H1 (cell line): Measurements from ENCODE around the gene APOA4. TPM values are rescaled to one million over a fixed set of nuclear protein-coding genes. Genes with fewer than 3 reads are reported as not detected.

Experiments used
- CTCF ChIA-PET: fragments of 300-600 bp; sonication (Branson Sonifier 250); formaldehyde crosslinking; loops from one replicate; lab custom pipeline; 2021; ENCODE audit not compliant: partially characterized antibody; lab: Charles Lee
- POLR2A ChIA-PET: fragments of 300-600 bp; sonication (Branson Sonifier 250); formaldehyde crosslinking; loops from one replicate; lab custom pipeline; 2021; ENCODE audit warnings: inconsistent platforms; ENCODE audit not compliant: partially characterized antibody; lab: Charles Lee
- DNase-seq, 2 experiments: peaks; one replicate each; pipeline versions ENCODE4 v3.0.0 to v3.0.0-alpha.2; 2010 to 2022; ENCODE audit warnings: low spot score in 2 of 2, low read depth in 1 of 2, mixed read lengths in 1 of 2
- FAIRE-seq: peaks from 2 replicates; lab custom pipeline; 2011; peaks lifted over from hg19 to GRCh38; lab: Jason Lieb, UNC
- H2AFZ ChIP-seq: 2 replicates; pipeline ENCODE4 v1.8.1; 2012; ENCODE audit warnings: low read length, inconsistent platforms
- H2AK5ac ChIP-seq: 2 replicates; pipeline ENCODE4 v1.6.1; 2013; ENCODE audit warnings: low read depth, low read length
- H2BK120ac ChIP-seq: replicated peaks from 2 replicates; pipeline ENCODE3; 2013; ENCODE audit warnings: low read depth, low read length, inconsistent platforms
- H2BK12ac ChIP-seq: 2 replicates; pipeline ENCODE4 v1.6.1; 2013; ENCODE audit warnings: low read depth, low read length
- H2BK15ac ChIP-seq: 2 replicates; pipeline ENCODE4 v1.6.1; 2013; ENCODE audit warnings: low read length
- H2BK20ac ChIP-seq: 2 replicates; pipeline ENCODE4 v1.6.1; 2013; ENCODE audit warnings: low read length
- H2BK5ac ChIP-seq: 2 replicates; pipeline ENCODE4 v1.6.1; 2013; ENCODE audit warnings: low read depth, low read length
- H3K14ac ChIP-seq: 2 replicates; pipeline ENCODE4 v1.6.1; 2013; ENCODE audit warnings: inconsistent platforms; ENCODE audit not compliant: insufficient read length
- H3K18ac ChIP-seq: 2 replicates; pipeline ENCODE4 v1.6.1; 2013; ENCODE audit warnings: low read length; ENCODE audit errors: extremely low read depth
- H3K23ac ChIP-seq: 2 replicates; pipeline ENCODE4 v1.6.1; 2013; ENCODE audit warnings: inconsistent platforms; ENCODE audit not compliant: insufficient read length
- H3K23me2 ChIP-seq: 2 replicates; pipeline ENCODE4 v1.6.1; 2013; ENCODE audit warnings: low read depth, low read length
- H3K27ac ChIP-seq: 2 replicates; pipeline ENCODE4 v1.6.1; 2011; ENCODE audit warnings: low read depth, low read length, inconsistent platforms
- H3K27me3 ChIP-seq, 4 experiments: replicated peaks in 1 of 4; 1 replicate in 1 of 4; 2 replicates in 3 of 4; pipeline versions ENCODE4 v1.6.1 to v1.8.1; 2011 to 2013; ENCODE audit warnings: low read length in 3 of 4, mild to moderate bottlenecking in 3 of 4, inconsistent platforms in 2 of 4, mixed read lengths in 2 of 4, moderate library complexity in 1 of 4; ENCODE audit not compliant: control insufficient read depth in 3 of 4, insufficient read depth in 3 of 4; ENCODE audit errors: extremely low read depth in 1 of 4
- H3K36me3 ChIP-seq, 4 experiments: 2 replicates each; pipeline versions ENCODE4 v1.6.1 to v1.8.1; 2011 to 2013; ENCODE audit warnings: mild to moderate bottlenecking in 4 of 4, low read length in 3 of 4, moderate library complexity in 2 of 4, control low read depth in 1 of 4, inconsistent platforms in 1 of 4; ENCODE audit not compliant: insufficient read depth in 4 of 4, control insufficient read depth in 2 of 4
- H3K4ac ChIP-seq: replicated peaks from 2 replicates; pipeline ENCODE3; 2013; ENCODE audit warnings: low read length, low read depth, mixed read lengths, inconsistent platforms; ENCODE audit not compliant: insufficient read length
- H3K4me1 ChIP-seq, 4 experiments: replicated peaks in 1 of 4; 1 replicate in 1 of 4; 2 replicates in 3 of 4; pipeline versions ENCODE4 v1.6.1 to v1.8.1; 2011 to 2013; ENCODE audit warnings: low read length in 3 of 4, inconsistent platforms in 2 of 4, mixed read lengths in 1 of 4; ENCODE audit not compliant: insufficient read depth in 4 of 4, control insufficient read depth in 3 of 4
- H3K4me2 ChIP-seq, 2 experiments: 2 replicates each; pipeline versions ENCODE4 v1.6.1 to v1.8.1; 2011 to 2013; ENCODE audit warnings: low read depth in 2 of 2, low read length in 2 of 2, control low read depth in 1 of 2, inconsistent platforms in 1 of 2, mild to moderate bottlenecking in 1 of 2; ENCODE audit not compliant: insufficient read depth in 1 of 2
- H3K4me3 ChIP-seq, 4 experiments: fragments of 200-600, 300-600 bp in 1 of 4; sonication (generic), shearing (Covaris generic), sonication (Bioruptor Twin) in 1 of 4; 2 replicates each; pipeline versions ENCODE4 v1.5.1 to v1.8.1; 2011 to 2016; ENCODE audit warnings: low read length in 4 of 4, low read depth in 3 of 4, control low read depth in 2 of 4, inconsistent platforms in 2 of 4, mild to moderate bottlenecking in 2 of 4, mixed read lengths in 1 of 4, moderate library complexity in 1 of 4; ENCODE audit not compliant: insufficient read depth in 2 of 4; ENCODE audit errors: extremely low read depth in 1 of 4
- H3K56ac ChIP-seq: replicated peaks from 2 replicates; pipeline ENCODE3; 2013; ENCODE audit warnings: low read depth, mild to moderate bottlenecking, mixed read lengths, low read length, inconsistent platforms; ENCODE audit not compliant: insufficient read length
- H3K79me1 ChIP-seq: 2 replicates; pipeline ENCODE4 v1.6.1; 2013; ENCODE audit warnings: low read depth, low read length, control low read depth
- H3K79me2 ChIP-seq, 2 experiments: 2 replicates each; pipeline versions ENCODE4 v1.6.1 to v1.8.1; 2012 to 2013; ENCODE audit warnings: low read length in 2 of 2, mild to moderate bottlenecking in 2 of 2, inconsistent platforms in 1 of 2; ENCODE audit not compliant: insufficient read depth in 2 of 2, control insufficient read depth in 1 of 2
- H3K9ac ChIP-seq, 4 experiments: replicated peaks in 1 of 4; 1 replicate in 1 of 4; 2 replicates in 3 of 4; pipeline versions ENCODE4 v1.6.1 to v1.8.1; 2011 to 2013; ENCODE audit warnings: low read depth in 3 of 4, low read length in 3 of 4, control low read depth in 2 of 4, mild to moderate bottlenecking in 2 of 4, moderate library complexity in 2 of 4, inconsistent platforms in 1 of 4; ENCODE audit errors: extremely low read depth in 1 of 4
- H3K9me3 ChIP-seq, 2 experiments: 2 replicates each; pipeline versions ENCODE4 v1.6.1 to v1.8.1; 2012 to 2013; ENCODE audit warnings: mild to moderate bottlenecking in 2 of 2, moderate library complexity in 2 of 2, control low read depth in 1 of 2, inconsistent platforms in 1 of 2, low read depth in 1 of 2, low read length in 1 of 2, mixed read lengths in 1 of 2; ENCODE audit not compliant: insufficient read depth in 2 of 2
- H4K20me1 ChIP-seq, 2 experiments: replicated peaks in 1 of 2; 2 replicates each; pipeline versions ENCODE3 to v1.8.1; 2011 to 2013; ENCODE audit warnings: inconsistent platforms in 2 of 2, low read length in 2 of 2, mild to moderate bottlenecking in 1 of 2; ENCODE audit not compliant: insufficient read depth in 2 of 2, control insufficient read depth in 1 of 2
- H4K5ac ChIP-seq: 2 replicates; pipeline ENCODE4 v1.6.1; 2013; ENCODE audit warnings: low read length, low read depth, mixed read lengths, inconsistent platforms; ENCODE audit not compliant: insufficient read length
- H4K8ac ChIP-seq: 2 replicates; pipeline ENCODE4 v1.8.0; 2013; ENCODE audit warnings: mild to moderate bottlenecking, moderate library complexity, low read length, inconsistent platforms; ENCODE audit not compliant: insufficient read depth; ENCODE audit errors: extremely low read depth
- H4K91ac ChIP-seq: replicated peaks from 2 replicates; pipeline ENCODE3; 2013; ENCODE audit warnings: low read length, mixed read lengths, inconsistent platforms; ENCODE audit not compliant: insufficient read length
- JUN ChIP-seq: IDR thresholded peaks from 2 replicates; pipeline ENCODE4 v1.6.1; 2011; ENCODE audit warnings: low read depth, mild to moderate bottlenecking, improper control_type of control experiment, low read length
- JUND ChIP-seq: IDR thresholded peaks from 2 replicates; pipeline ENCODE4 v1.6.1; 2011; ENCODE audit warnings: mild to moderate bottlenecking, improper control_type of control experiment, low read length
- KDM1A ChIP-seq: fragments of 200-600, 300-600 bp; sonication (generic); IDR thresholded peaks from 2 replicates; pipeline ENCODE4 v1.7.1; 2016; ENCODE audit warnings: mild to moderate bottlenecking, low read length, borderline replicate concordance
- POLR2AphosphoS5 ChIP-seq: IDR thresholded peaks from 2 replicates; pipeline ENCODE4 v1.6.1; 2011; ENCODE audit warnings: low read depth, low read length
- SUZ12 ChIP-seq: fragments of 200-600 bp; sonication (generic); IDR thresholded peaks from 2 replicates; pipeline ENCODE4 v1.6.1; 2012; ENCODE audit warnings: mild to moderate bottlenecking, inconsistent platforms, low read length, moderate library complexity, mixed read lengths
- TAF7 ChIP-seq: optimal IDR thresholded peaks from 2 replicates; pipeline ENCODE3; 2011; ENCODE audit warnings: low read depth, mild to moderate bottlenecking, inconsistent platforms, low read length, moderate library complexity, borderline replicate concordance
- WGBS, 2 experiments: shearing (Covaris generic) in 1 of 2; methylation state at CpG; one replicate each; pipeline versions ENCODE4 v1.1.6 to v1.1.7; 2013 to 2015; ENCODE audit warnings: low lambda C conversion rate in 2 of 2, mixed read lengths in 2 of 2, inconsistent platforms in 1 of 2, low coverage in 1 of 2, missing lambda C conversion rate in 1 of 2; ENCODE audit not compliant: insufficient replicate concordance in 2 of 2, insufficient coverage in 1 of 2, insufficient read length in 1 of 2; ENCODE audit errors: extremely low coverage in 1 of 2, missing lambda C conversion rate in 1 of 2; 5-methylcytosine and 5-hydroxymethylcytosine counted together
- polyA plus RNA-seq, 7 experiments: library from polyadenylated mRNA; depleted of rRNA in 3 of 7; stranded (reverse) in 5 of 7; unstranded in 2 of 7; fragments of >200 nt in 5 of 7; fragments of 200-250 nt in 2 of 7; gene quantifications; 1 replicate in 5 of 7; 2 replicates in 1 of 7; 4 replicates in 1 of 7; pipeline versions ENCODE4 v1.2.1 to v1.2.3, GENCODE V29; 2011 to 2013; ENCODE audit warnings: missing spikeins in 2 of 7, mixed read lengths in 2 of 7
- total RNA-seq: library from RNA; stranded (reverse); fragmentation: NEBNext Ultra II Directional; extraction: Animal tissue kit (Norgen Biotek cat#: 25700); gene quantifications from 2 replicates; pipeline ENCODE4 v1.2.1, GENCODE V29; 2021
- TF ChIP-seq, protein P1 (sequence below), 3 experiments: IDR thresholded peaks; 1 replicate in 2 of 3; 2 replicates in 1 of 3; pipeline versions ENCODE4 v1.5.1 to v1.6.1; 2011; ENCODE audit warnings: low read length in 3 of 3, mild to moderate bottlenecking in 3 of 3, inconsistent platforms in 2 of 3, low read depth in 1 of 3, moderate library complexity in 1 of 3; ENCODE audit not compliant: insufficient read depth in 1 of 3; ENCODE audit errors: control extremely low read depth in 1 of 3

Gene APOA4
- total and polyA plus RNA-seq, 2 of the 8 experiments (the other 6 are each of a cell fraction or from before 2014, with no cell fraction given) = not detected

- no peak for FAIRE-seq
- H4K8ac ChIP-seq = no peak overlapping the region
- no peak overlapping the region for H4K5ac ChIP-seq
- H3K27me3 ChIP-seq = no peaks in the 10 kb centered on the region
- H3K23me2 ChIP-seq = no peaks in the 10 kb centered on the region
- H3K56ac ChIP-seq = no peak overlapping the region
- no peak overlapping the region for H3K14ac ChIP-seq
- H3K18ac ChIP-seq = no peak overlapping the region
- WGBS, 2 experiments = 91% methylated on average over 8 of the region's 8 CpGs; no CpG with 5 or more reads in 1 of the 2 experiments
- no peaks in the 10 kb centered on the region for H3K9me3 ChIP-seq
- H3K79me1 ChIP-seq = no peaks in the 10 kb centered on the region
- CTCF ChIA-PET = interaction anchor here (0.7 to 2.3 kb wide), 4 partner anchors 22 to 264 kb away, joined by 3 to 8 read pairs (median 4); partner anchors contain the start of genes APOA1 and APOA5
- no peak overlapping the region for H3K4me2 ChIP-seq
- no peak overlapping the region for H2AK5ac ChIP-seq
- TF ChIP-seq TAF7 (no peak), JUND (no peak), SUZ12 (no peak), POLR2AphosphoS5 (no peak), JUN (no peak), KDM1A (no peak)
- TF ChIP-seq, protein P1, sequence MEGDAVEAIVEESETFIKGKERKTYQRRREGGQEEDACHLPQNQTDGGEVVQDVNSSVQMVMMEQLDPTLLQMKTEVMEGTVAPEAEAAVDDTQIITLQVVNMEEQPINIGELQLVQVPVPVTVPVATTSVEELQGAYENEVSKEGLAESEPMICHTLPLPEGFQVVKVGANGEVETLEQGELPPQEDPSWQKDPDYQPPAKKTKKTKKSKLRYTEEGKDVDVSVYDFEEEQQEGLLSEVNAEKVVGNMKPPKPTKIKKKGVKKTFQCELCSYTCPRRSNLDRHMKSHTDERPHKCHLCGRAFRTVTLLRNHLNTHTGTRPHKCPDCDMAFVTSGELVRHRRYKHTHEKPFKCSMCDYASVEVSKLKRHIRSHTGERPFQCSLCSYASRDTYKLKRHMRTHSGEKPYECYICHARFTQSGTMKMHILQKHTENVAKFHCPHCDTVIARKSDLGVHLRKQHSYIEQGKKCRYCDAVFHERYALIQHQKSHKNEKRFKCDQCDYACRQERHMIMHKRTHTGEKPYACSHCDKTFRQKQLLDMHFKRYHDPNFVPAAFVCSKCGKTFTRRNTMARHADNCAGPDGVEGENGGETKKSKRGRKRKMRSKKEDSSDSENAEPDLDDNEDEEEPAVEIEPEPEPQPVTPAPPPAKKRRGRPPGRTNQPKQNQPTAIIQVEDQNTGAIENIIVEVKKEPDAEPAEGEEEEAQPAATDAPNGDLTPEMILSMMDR (IDR thresholded peaks at IDR 0.05; ENCODE audit: control extremely low read depth in 1 of 3, insufficient read depth in 1 of 3, low read depth in 1 of 3, low read length in 3 of 3) = no peak
- no peak overlapping the region for H3K4ac ChIP-seq
- H2BK15ac ChIP-seq = no peak overlapping the region
- peaks cover 4 to 42% (median 31%) of the 10 kb centered on the region in 4 experiments; a peak in 7 of 8 replicates for H3K36me3 ChIP-seq
- H4K91ac ChIP-seq = no peak overlapping the region
- no peak overlapping the region for H3K9ac ChIP-seq
- H2BK12ac ChIP-seq = no peak overlapping the region
- H3K4me3 ChIP-seq = no peak overlapping the region
- no peak for DNase-seq
- H3K79me2 ChIP-seq = no peaks in the 10 kb centered on the region
- H2BK20ac ChIP-seq = no peak overlapping the region
- H3K4me1 ChIP-seq = no peaks in the 10 kb centered on the region
- no peak overlapping the region for H2AFZ ChIP-seq
- no peak overlapping the region for H3K27ac ChIP-seq
- peaks cover 3 to 5% of the 10 kb centered on the region in 2 experiments for H4K20me1 ChIP-seq
- no peak overlapping the region for H2BK120ac ChIP-seq
- no peak overlapping the region for H3K23ac ChIP-seq
- POLR2A ChIA-PET = no interaction called here
- no peak overlapping the region for H2BK5ac ChIP-seq
Observed at GRCh38 chr11:116859175-116859574, 36.1 kb upstream of the APOA4 start.
